Heart left ventricle (tissue), 16 donors: ENCODE measurements around the gene C2CD3. TPM values are rescaled to one million over a fixed set of nuclear protein-coding genes. Genes with fewer than 3 reads are reported as not detected.

Source experiments
- ATAC-seq, 4 donors: fragments of 200-7000 bp; cut with Tn5 transposase; one replicate each; pipeline ENCODE4 v1.9.1; 2020 to 2022; ENCODE audit warnings: moderate library complexity in 4 of 4, mild to moderate bottlenecking in 3 of 4, moderate number of reproducible peaks in 1 of 4
- DNase-seq, 5 donors: peaks; one replicate each; pipeline ENCODE4 v3.0.0-alpha.2; 2020
- H3K27ac ChIP-seq, 12 donors: fragments of 200-600 bp; sonication (generic) in 4 of 12; one replicate each; pipeline versions ENCODE4 v1.5.0 to v1.8.0; 2016 to 2022; ENCODE audit warnings: mild to moderate bottlenecking in 2 of 12
- H3K27me3 ChIP-seq, 9 donors: fragments of 200-600 bp; sonication (generic) in 2 of 9; one replicate each; pipeline versions ENCODE4 v1.5.1 to v1.8.0; 2016 to 2022; ENCODE audit warnings: mild to moderate bottlenecking in 3 of 9
- H3K36me3 ChIP-seq, 9 donors: fragments of 200-600 bp; sonication (generic) in 2 of 9; one replicate each; pipeline versions ENCODE4 v1.5.0 to v1.8.0; 2018 to 2022; ENCODE audit warnings: mild to moderate bottlenecking in 2 of 9
- H3K4me1 ChIP-seq, 12 donors: fragments of 200-600 bp; sonication (generic) in 4 of 12; one replicate each; pipeline versions ENCODE4 v1.5.0 to v1.8.0; 2016 to 2022; ENCODE audit warnings: mild to moderate bottlenecking in 3 of 12
- H3K4me3 ChIP-seq, 12 donors: fragments of 200-600 bp; sonication (generic) in 4 of 12; one replicate each; pipeline versions ENCODE4 v1.5.0 to v1.8.0; 2017 to 2022; ENCODE audit warnings: mild to moderate bottlenecking in 9 of 12, moderate library complexity in 4 of 12
- H3K9me3 ChIP-seq, 12 donors: fragments of 200-600 bp; sonication (generic) in 4 of 12; one replicate each; pipeline versions ENCODE4 v1.5.0 to v1.8.0; 2016 to 2022; ENCODE audit warnings: mild to moderate bottlenecking in 1 of 12
- POLR2A ChIP-seq, 2 donors: fragments of 450-650 bp; IDR thresholded peaks; one replicate each; pipeline ENCODE4 v1.6.1; 2017; ENCODE audit warnings: antibody characterized with exemption in 2 of 2, mild to moderate bottlenecking in 2 of 2, moderate library complexity in 2 of 2
- WGBS, 4 donors: extraction: QIAGEN DNeasy Blood & Tissue Kit in 2 of 4; methylation state at CpG; one replicate each; pipeline versions ENCODE4 v1.1.5 to v1.1.7; 2013 to 2018; 5-methylcytosine and 5-hydroxymethylcytosine counted together
- intact Hi-C, 10 donors: fragments of 100-400 bp; cut with DNase I; formaldehyde crosslinking; loops; one replicate each; pipeline versions ENCODE4 v1.11.1 to v1.14.2; 2022
- polyA plus RNA-seq, 2 donors: library from polyadenylated mRNA; stranded (reverse); fragments of 200-250 nt; gene quantifications; one replicate each; pipeline ENCODE4 v1.2.3, GENCODE V29; 2013
- total RNA-seq, 9 donors: library from RNA; depleted of rRNA in 2 of 9; stranded (reverse); fragments of >200 nt in 2 of 9; fragmentation: NEBNext Ultra II Directional in 3 of 9; extraction: Animal tissue kit (Norgen Biotek cat#: 25700) in 3 of 9; gene quantifications; one replicate each; pipeline versions ENCODE4 v1.1.0 to v1.2.4, GENCODE V29; 2016 to 2023
- TF ChIP-seq, protein P1 (sequence below), 12 donors: fragments of 200-600 bp; sonication (generic) in 4 of 12; IDR thresholded peaks; one replicate each; pipeline versions ENCODE4 v1.5.0 to v1.8.0; 2018 to 2022; ENCODE audit warnings: antibody characterized with exemption in 12 of 12, mild to moderate bottlenecking in 5 of 12
- donor health status: ischemic (EF 13 %, LVEDD 7.1; RV severe dilation, severe dysfunction).
- donor health status: healthy with polysubstance abuse.
- donor health status: DM: no; HTN: yes; CAD: no.
- donor health status: DM: no; HTN: no; CAD: no.
- donor health status: ischemic (EF 25% LVEDD 6.9; RV normal size, moderate dysfunction).
- donor health status: ischemic (EF 25% LVEDD 5.7; RV mildly dilated, moderate dysfunction).
- donor health status: healthy.
- donor health status: DM: yes; HTN: yes; CAD: no.
- donor health status: ischemic (EF 35%, LVEDD 5.7; RV mildly dilated, moderate dysfunction).
- donor health status: nonischemic (EF 11% LVEDD 7.7; RV severe dilation, severe dysfunction).
- donor health status: DM: yes; HTN: yes; CAD: no.
- donor health status: PGD.
- donor health status: ischemic (EF 29% LVEDD 5.4; RV normal size, mild dysfunction).
- donor health status: nonischemic (EF 23%, LVEDD 6.1; RV moderate dilation, normal function).

Gene C2CD3
- total and polyA plus RNA-seq, 11 donors = 6.5 to 18.7 (median 12.5) TPM

DNA sequence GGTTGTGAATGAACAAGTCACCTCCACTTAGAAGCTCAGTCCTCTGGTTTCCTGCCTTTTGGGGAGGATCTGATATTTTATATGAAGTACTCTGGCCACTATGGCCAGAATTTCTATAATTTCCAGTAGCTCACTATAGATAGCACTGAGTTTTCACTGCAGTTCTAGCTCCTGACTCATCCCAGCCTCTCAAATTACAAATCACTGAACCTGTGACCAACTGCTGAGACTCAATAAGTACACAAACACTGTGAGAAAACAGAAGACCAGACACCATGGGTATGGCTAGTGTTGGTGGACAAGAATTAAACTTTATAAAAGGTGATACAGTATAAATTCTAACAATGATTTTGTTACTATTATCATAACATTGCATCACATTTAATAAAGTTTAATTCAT, 114.9 kb downstream of the C2CD3 start:
- DNase-seq (no peak), ATAC-seq (no peak)
- H3K4me1 ChIP-seq = no peaks in the 10 kb centered on the region
- intact Hi-C loops = no loop called here
- no peak overlapping the region for H3K4me3 ChIP-seq
- TF ChIP-seq, protein P1, sequence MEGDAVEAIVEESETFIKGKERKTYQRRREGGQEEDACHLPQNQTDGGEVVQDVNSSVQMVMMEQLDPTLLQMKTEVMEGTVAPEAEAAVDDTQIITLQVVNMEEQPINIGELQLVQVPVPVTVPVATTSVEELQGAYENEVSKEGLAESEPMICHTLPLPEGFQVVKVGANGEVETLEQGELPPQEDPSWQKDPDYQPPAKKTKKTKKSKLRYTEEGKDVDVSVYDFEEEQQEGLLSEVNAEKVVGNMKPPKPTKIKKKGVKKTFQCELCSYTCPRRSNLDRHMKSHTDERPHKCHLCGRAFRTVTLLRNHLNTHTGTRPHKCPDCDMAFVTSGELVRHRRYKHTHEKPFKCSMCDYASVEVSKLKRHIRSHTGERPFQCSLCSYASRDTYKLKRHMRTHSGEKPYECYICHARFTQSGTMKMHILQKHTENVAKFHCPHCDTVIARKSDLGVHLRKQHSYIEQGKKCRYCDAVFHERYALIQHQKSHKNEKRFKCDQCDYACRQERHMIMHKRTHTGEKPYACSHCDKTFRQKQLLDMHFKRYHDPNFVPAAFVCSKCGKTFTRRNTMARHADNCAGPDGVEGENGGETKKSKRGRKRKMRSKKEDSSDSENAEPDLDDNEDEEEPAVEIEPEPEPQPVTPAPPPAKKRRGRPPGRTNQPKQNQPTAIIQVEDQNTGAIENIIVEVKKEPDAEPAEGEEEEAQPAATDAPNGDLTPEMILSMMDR (IDR thresholded peaks at IDR 0.05) = no peak
- no peak for TF ChIP-seq POLR2A (IDR thresholded peaks at IDR 0.05)
- no peaks in the 10 kb centered on the region for H3K9me3 ChIP-seq
- no peaks in the 10 kb centered on the region for H3K27me3 ChIP-seq
- peaks cover 0 to 62% (median 36%) of the 10 kb centered on the region in 9 donors for H3K36me3 ChIP-seq
- H3K27ac ChIP-seq = no peak overlapping the region

DNA sequence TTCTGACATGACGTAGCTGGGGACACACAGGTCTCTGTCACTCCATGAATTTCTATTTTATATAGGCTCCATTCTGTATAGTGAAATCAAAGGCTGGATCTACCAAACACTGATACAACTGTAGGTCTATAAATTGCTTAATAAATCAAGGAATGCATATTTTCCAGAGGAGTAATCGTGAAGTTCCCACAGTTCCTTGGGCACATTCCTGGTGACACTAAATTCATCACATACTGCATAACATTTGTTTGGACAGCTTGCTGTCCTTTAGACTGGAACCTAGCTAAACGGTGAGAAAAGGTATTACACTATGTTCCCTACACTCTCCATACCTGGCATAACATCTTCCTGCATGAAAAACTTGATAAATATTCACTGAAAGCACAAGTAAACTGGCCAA, 120.3 kb downstream of the C2CD3 start:
- peaks cover 0 to 90% (median 57%) of the 10 kb centered on the region in 9 donors for H3K36me3 ChIP-seq
- ATAC-seq = no peak
- no peak overlapping the region for H3K4me3 ChIP-seq
- H3K27me3 ChIP-seq = no peaks in the 10 kb centered on the region
- H3K27ac ChIP-seq = no peak overlapping the region
- intact Hi-C loops = no loop called here
- TF ChIP-seq, protein P1 (IDR thresholded peaks at IDR 0.05) = no peak
- TF ChIP-seq POLR2A (IDR thresholded peaks at IDR 0.05) = no peak
- H3K4me1 ChIP-seq = no peaks in the 10 kb centered on the region
- WGBS, 4 donors = 95 to 98% (median 96%) methylated on average over 3 of the region's 3 CpGs
- no peak for DNase-seq
- no peaks in the 10 kb centered on the region for H3K9me3 ChIP-seq

DNA sequence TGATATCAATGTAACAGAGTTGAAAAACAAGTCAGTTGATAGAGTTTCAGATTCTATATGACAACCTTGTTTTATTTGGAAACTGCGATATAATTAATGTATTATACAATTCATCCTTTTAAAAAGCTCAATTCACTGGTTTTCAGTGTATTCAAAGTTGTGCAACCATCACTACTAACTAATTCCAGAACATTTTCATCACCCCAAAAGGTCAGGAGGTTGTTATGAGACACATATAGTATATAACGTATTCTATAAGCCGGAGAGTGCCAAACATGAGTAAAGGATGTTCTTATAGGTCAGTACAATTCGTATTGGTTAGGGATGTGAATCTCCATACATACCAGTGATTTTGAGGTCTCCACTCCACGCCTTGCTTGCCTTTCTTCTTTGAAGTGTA, 121.8 kb downstream of the C2CD3 start:
- intact Hi-C loops = no loop called here
- Histone ChIP-seq H3K4me1 (no peaks in the 10 kb centered on the region), H3K9me3 (no peaks in the 10 kb centered on the region), H3K36me3 (peaks cover 0 to 90% (median 59%) of the 10 kb centered on the region in 9 donors), H3K27me3 (no peaks in the 10 kb centered on the region), H3K4me3 (no peak overlapping the region), H3K27ac (no peak overlapping the region)
- ATAC-seq (no peak), DNase-seq (no peak)
- TF ChIP-seq, protein P1 (IDR thresholded peaks at IDR 0.05) = no peak
- TF ChIP-seq POLR2A (IDR thresholded peaks at IDR 0.05) = no peak
- 94 to 98% (median 96%) methylated on average over 5 of the region's 5 CpGs for WGBS, 4 donors

GRCh38 chr11:74044538-74044937, 126.3 kb downstream of the C2CD3 start:
- ATAC-seq = no peak
- Histone ChIP-seq H3K4me3 (no peak overlapping the region), H3K27me3 (no peaks in the 10 kb centered on the region), H3K9me3 (no peaks in the 10 kb centered on the region), H3K36me3 (peaks cover 0 to 98% (median 63%) of the 10 kb centered on the region in 9 donors), H3K27ac (no peak overlapping the region), H3K4me1 (no peaks in the 10 kb centered on the region)
- WGBS, 4 donors = 88 to 93% (median 89%) methylated on average over 2 of the region's 2 CpGs
- intact Hi-C loops = no loop called here
- TF ChIP-seq, protein P1 (IDR thresholded peaks at IDR 0.05) = no peak
- no peak for TF ChIP-seq POLR2A (IDR thresholded peaks at IDR 0.05)
- DNase-seq = no peak
